KMS-11 (cell line): ENCODE measurements around the gene KLK11.
"Not testable (repeated sequence)": the region's sequence is repeated elsewhere in the genome, so short reads cannot be mapped to it uniquely, and the experiment has no call there.

ENCODE experiments used
- H2AFZ ChIP-seq: fragments of 200-600 bp; sonication (generic); 2 replicates; pipeline ENCODE4 v1.6.1; 2016; ENCODE audit warnings: antibody characterized with exemption, mixed run types, low read depth
- H3K27ac ChIP-seq: fragments of 200-600 bp; sonication (generic); 2 replicates; pipeline ENCODE4 v1.6.1; 2016; ENCODE audit warnings: mild to moderate bottlenecking, mixed run types
- H3K27me3 ChIP-seq: fragments of 200-600 bp; sonication (generic); 2 replicates; pipeline ENCODE4 v1.6.1; 2017; ENCODE audit warnings: mild to moderate bottlenecking, low read depth, mixed run types, moderate library complexity; ENCODE audit not compliant: insufficient read depth
- H3K36me3 ChIP-seq: fragments of 200-600 bp; sonication (generic); 2 replicates; pipeline ENCODE4 v1.6.1; 2017; ENCODE audit warnings: mild to moderate bottlenecking, mixed run types; ENCODE audit not compliant: insufficient read depth
- H3K4me1 ChIP-seq: fragments of 200-600 bp; sonication (generic); 2 replicates; pipeline ENCODE4 v1.6.1; 2016; ENCODE audit warnings: mild to moderate bottlenecking, low read depth, mixed run types; ENCODE audit not compliant: poor library complexity, severe bottlenecking
- H3K4me2 ChIP-seq: fragments of 200-600 bp; sonication (generic); 2 replicates; pipeline ENCODE4 v1.7.0; 2016; ENCODE audit warnings: mild to moderate bottlenecking, mixed run types
- H3K4me3 ChIP-seq: fragments of 200-600 bp; sonication (generic); IDR thresholded peaks from 2 replicates; pipeline ENCODE4 v1.6.1; 2017; ENCODE audit warnings: low read depth, low read length, mixed read lengths; ENCODE audit not compliant: insufficient read depth
- H3K79me2 ChIP-seq: fragments of 200-600 bp; sonication (generic); 2 replicates; pipeline ENCODE4 v1.6.1; 2016; ENCODE audit warnings: low read depth, mixed run types; ENCODE audit not compliant: insufficient read depth
- H3K9ac ChIP-seq: fragments of 200-600 bp; sonication (generic); 2 replicates; pipeline ENCODE4 v1.6.1; 2016; ENCODE audit warnings: mild to moderate bottlenecking, mixed run types
- H4K20me1 ChIP-seq: fragments of 200-600 bp; sonication (generic); 2 replicates; pipeline ENCODE4 v1.6.1; 2016; ENCODE audit warnings: mild to moderate bottlenecking, mixed run types; ENCODE audit not compliant: insufficient read depth
- TF ChIP-seq, protein P1 (sequence below): fragments of 200-600 bp; sonication (generic); conservative IDR thresholded peaks from 2 replicates; pipeline ENCODE4 v1.6.1; 2017; ENCODE audit warnings: low read depth, mild to moderate bottlenecking, antibody characterized with exemption, low read length, moderate library complexity, mixed read lengths

KLK11 gene

DNA sequence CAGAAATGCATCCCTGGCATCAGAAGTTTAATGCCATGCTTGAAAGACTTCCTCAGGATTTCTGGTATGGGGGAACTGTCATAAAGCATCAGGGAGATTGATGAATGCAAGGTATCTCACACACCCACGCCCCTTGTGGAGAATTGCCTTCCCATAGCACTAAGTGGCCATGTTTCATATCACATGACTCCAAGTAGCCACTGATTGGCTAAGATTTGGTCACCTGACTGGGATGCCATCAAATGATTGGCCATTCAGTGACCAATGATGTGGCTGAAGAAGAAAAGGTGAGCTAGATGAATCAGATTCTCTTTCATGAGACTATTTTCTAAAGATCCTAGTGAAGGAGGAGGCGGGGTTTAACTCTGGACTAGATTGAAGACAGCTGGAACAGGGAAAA is 32.3 kb downstream of the KLK11 start:
- Histone ChIP-seq H3K9ac (no peak overlapping the region), H3K4me1 (no peaks in the 10 kb centered on the region), H3K27ac (no peak overlapping the region), H3K36me3 (no peaks in the 10 kb centered on the region), H2AFZ (no peak overlapping the region), H4K20me1 (no peaks in the 10 kb centered on the region), H3K79me2 (no peaks in the 10 kb centered on the region), H3K4me2 (no peak overlapping the region), H3K4me3 (no peak overlapping the region), H3K27me3 (peaks cover 2% of the 10 kb centered on the region; the same call in 1 of the 2 replicates)
- TF ChIP-seq, protein P1, sequence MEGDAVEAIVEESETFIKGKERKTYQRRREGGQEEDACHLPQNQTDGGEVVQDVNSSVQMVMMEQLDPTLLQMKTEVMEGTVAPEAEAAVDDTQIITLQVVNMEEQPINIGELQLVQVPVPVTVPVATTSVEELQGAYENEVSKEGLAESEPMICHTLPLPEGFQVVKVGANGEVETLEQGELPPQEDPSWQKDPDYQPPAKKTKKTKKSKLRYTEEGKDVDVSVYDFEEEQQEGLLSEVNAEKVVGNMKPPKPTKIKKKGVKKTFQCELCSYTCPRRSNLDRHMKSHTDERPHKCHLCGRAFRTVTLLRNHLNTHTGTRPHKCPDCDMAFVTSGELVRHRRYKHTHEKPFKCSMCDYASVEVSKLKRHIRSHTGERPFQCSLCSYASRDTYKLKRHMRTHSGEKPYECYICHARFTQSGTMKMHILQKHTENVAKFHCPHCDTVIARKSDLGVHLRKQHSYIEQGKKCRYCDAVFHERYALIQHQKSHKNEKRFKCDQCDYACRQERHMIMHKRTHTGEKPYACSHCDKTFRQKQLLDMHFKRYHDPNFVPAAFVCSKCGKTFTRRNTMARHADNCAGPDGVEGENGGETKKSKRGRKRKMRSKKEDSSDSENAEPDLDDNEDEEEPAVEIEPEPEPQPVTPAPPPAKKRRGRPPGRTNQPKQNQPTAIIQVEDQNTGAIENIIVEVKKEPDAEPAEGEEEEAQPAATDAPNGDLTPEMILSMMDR: no peak

DNA sequence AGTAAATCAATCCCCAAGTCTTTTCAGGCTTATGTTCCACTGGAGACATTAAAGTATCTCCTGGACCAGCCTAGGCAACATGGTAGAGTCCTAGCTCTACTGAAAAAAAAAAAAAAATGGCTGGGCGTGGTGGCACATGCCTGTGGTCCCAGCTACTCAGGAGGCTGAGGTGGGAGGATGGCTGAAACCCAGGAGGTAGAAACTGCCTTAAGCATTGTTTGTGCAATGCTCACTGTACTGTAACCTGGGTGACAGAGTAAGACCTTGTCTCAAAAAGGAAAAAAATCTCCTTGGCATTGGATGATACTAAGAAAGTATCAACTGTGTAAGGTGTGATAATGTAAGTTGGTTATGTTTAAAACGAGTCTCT is 33.8 kb downstream of the KLK11 start:
- no peak overlapping the region for H3K9ac ChIP-seq
- no peak overlapping the region for H3K4me2 ChIP-seq
- no peaks in the 10 kb centered on the region for H3K4me1 ChIP-seq
- peaks cover 2% of the 10 kb centered on the region; the same call in 1 of the 2 replicates for H3K27me3 ChIP-seq
- no peak overlapping the region for H2AFZ ChIP-seq
- H3K4me3 ChIP-seq: no peak overlapping the region
- no peak overlapping the region for H3K27ac ChIP-seq
- no peaks in the 10 kb centered on the region for H3K79me2 ChIP-seq
- TF ChIP-seq, protein P1: no peak
- H4K20me1 ChIP-seq: no peaks in the 10 kb centered on the region
- no peaks in the 10 kb centered on the region for H3K36me3 ChIP-seq

DNA sequence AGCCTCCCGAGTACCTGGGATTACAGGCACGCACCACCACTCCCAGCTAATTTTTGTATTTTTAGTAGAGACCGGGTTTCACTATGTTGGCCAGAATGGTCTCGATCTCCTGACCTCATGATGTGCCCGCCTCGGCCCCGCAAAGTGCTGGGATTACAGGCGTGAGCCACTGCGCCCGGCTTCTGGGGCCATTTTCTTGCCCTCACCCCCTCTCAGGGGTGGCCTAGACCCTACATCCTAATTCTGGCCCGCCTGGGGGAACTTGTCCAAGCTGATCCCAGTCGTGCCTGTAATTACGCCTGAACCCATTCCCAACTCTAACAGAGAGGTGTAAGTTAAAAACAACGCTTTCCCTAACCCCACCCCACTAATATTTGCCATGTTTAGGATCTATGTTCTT is 42.0 kb downstream of the KLK11 start:
- H3K4me3 ChIP-seq, H3K4me1 ChIP-seq, H3K27ac ChIP-seq, H3K4me2 ChIP-seq, H4K20me1 ChIP-seq, H3K79me2 ChIP-seq, H3K36me3 ChIP-seq, H3K27me3 ChIP-seq, H2AFZ ChIP-seq, H3K9ac ChIP-seq: not testable (repeated sequence)

DNA sequence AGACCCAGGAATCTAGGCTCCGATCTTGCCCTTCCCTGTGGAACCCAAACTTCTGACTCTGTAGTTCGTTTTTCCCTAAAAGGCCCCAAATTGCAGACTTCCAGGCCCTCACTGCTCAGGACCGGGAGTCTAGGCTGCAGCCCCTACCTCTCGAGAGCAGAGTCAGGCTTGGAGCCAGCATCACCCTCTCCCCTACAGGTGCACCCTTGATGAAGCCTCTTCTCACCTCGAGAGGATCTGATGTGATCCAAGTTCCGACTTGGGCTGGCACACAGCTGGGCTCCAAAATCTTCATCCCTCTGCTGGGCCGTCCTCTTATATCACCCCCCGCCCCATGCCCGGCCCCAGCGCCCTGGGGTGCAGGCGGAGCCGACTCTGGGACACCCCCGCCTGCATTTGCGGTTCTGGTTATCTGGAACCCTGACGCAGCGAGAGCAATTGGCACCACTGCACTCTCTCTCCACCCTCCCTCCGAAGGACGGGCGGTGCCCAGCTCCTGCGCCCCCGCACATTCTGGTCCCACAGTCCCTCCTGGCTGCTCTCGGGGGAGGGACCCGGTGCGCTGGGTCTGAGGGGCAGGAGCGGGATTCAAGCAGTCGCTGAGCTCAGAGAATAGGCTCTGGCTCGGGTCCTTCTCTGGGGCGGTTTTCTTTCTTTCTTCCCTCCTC is 42.7 kb downstream of the KLK11 start, which contains the start of gene KLK7:
TSS of gene KLK7 (minus strand) at position 293 of the 668 bp plus-strand sequence. CDS start 1,518 bp downstream, outside the sequence.
- Histone ChIP-seq H3K79me2 (no peaks in the 10 kb centered on the region), H2AFZ (no peak within 1 kb of the TSS), H3K27ac (no peak within 1 kb of the TSS), H3K36me3 (no peaks in the 10 kb centered on the region), H3K9ac (no peak within 1 kb of the TSS), H3K4me2 (no peak within 1 kb of the TSS), H3K27me3 (no peaks in the 10 kb centered on the region; the same call in 1 of the 2 replicates), H3K4me3 (no peak within 1 kb of the TSS), H3K4me1 (no peaks in the 10 kb centered on the region), H4K20me1 (no peaks in the 10 kb centered on the region)
- TF ChIP-seq, protein P1: no peak

DNA sequence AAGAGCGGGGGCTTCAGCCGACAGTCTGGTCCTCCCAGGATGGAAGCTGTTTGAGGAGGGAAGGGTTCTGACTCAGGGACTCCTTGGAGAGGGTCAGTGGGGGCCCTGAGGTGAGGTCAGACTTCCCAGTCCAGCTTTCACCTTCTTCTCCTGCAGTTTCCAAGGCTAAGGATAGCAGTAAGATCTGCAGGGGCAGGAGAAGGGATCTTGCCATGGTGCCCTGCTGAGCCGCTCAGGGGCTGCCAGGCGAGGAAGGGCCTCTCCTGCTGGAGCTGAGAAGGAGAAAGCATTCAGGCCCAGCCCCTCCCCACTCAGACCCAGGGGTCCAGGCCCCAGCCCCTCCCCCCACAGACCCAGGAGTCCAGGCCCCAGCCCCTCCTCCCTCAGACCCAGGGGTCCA is 44.2 kb downstream of the KLK11 start:
- H3K9ac ChIP-seq: no peak overlapping the region
- TF ChIP-seq, protein P1: no peak

More for the DNA sequence above, 44.2 kb downstream of the KLK11 start:
- Histone ChIP-seq H3K36me3 (no peaks in the 10 kb centered on the region), H4K20me1 (no peaks in the 10 kb centered on the region), H3K27me3 (no peaks in the 10 kb centered on the region), H3K4me2 (no peak overlapping the region), H3K27ac (no peak overlapping the region), H3K79me2 (no peaks in the 10 kb centered on the region), H3K4me3 (no peak overlapping the region), H2AFZ (no peak overlapping the region), H3K4me1 (no peaks in the 10 kb centered on the region)
